Upper lobe of left lung (tissue), 4 donors: ENCODE results near the gene TRMT6.

Experiments
- EP300 ChIP-seq, 4 donors: sonication (generic); formaldehyde crosslinking; IDR thresholded peaks; one replicate each; pipeline ENCODE4 v1.5.1; 2017; ENCODE audit warnings: antibody characterized with exemption in 4 of 4, control low read depth in 2 of 4
- POLR2A ChIP-seq, 4 donors: fragments of 450-650 bp; IDR thresholded peaks; one replicate each; pipeline ENCODE4 v1.5.1; 2016 to 2017; ENCODE audit warnings: antibody characterized with exemption in 4 of 4, mild to moderate bottlenecking in 2 of 4
- POLR2AphosphoS5 ChIP-seq, 2 donors: sonication (generic); formaldehyde crosslinking; IDR thresholded peaks; one replicate each; pipeline ENCODE4 v1.5.1; 2017; ENCODE audit warnings: antibody characterized with exemption in 2 of 2
- TF ChIP-seq, protein P1 (sequence below), 6 experiments: fragments of 450-650 bp in 4 of 6; fragments of 200-600 bp in 2 of 6; sonication (generic) in 2 of 6; IDR thresholded peaks; one replicate each; pipeline ENCODE4 v1.5.1; 2016 to 2019; ENCODE audit warnings: antibody characterized with exemption in 6 of 6

DNA sequence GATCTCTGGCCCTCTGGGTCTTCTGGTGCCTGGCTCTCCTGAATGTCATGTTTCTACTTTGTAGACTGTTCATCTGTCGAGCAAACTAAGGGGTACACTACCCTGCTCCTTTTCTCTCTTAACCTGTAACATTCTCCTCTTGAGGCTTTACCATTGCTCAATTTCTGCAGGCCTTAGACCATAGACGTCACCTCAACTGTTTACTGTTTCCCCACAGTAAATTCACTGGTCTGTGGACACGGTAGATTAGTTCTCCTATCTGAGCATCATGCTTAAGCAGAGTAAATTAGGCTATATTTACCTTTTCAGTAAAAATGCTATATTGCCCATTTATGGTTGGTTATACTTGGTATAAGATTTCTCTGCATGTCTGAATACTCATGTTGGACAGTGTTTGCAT, 40.6 kb upstream of the TRMT6 start:
- TF ChIP-seq, protein P1, sequence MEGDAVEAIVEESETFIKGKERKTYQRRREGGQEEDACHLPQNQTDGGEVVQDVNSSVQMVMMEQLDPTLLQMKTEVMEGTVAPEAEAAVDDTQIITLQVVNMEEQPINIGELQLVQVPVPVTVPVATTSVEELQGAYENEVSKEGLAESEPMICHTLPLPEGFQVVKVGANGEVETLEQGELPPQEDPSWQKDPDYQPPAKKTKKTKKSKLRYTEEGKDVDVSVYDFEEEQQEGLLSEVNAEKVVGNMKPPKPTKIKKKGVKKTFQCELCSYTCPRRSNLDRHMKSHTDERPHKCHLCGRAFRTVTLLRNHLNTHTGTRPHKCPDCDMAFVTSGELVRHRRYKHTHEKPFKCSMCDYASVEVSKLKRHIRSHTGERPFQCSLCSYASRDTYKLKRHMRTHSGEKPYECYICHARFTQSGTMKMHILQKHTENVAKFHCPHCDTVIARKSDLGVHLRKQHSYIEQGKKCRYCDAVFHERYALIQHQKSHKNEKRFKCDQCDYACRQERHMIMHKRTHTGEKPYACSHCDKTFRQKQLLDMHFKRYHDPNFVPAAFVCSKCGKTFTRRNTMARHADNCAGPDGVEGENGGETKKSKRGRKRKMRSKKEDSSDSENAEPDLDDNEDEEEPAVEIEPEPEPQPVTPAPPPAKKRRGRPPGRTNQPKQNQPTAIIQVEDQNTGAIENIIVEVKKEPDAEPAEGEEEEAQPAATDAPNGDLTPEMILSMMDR (IDR thresholded peaks at IDR 0.05) = no peak
- no peak for TF ChIP-seq POLR2AphosphoS5 (IDR thresholded peaks at IDR 0.05)
- no peak for TF ChIP-seq POLR2A (IDR thresholded peaks at IDR 0.05)
- no peak for TF ChIP-seq EP300 (IDR thresholded peaks at IDR 0.05)
